Liver (tissue), 9 donors: Measurements from ENCODE around the gene INO80D. TPM values are rescaled to one million over a fixed set of nuclear protein-coding genes. Genes with fewer than 3 reads are reported as not detected.
"Not testable (repeated sequence)": the region's sequence is repeated elsewhere in the genome, so short reads cannot be mapped to it uniquely, and the experiment has no call there.

Experiments used
- DNase-seq: peaks from one replicate; pipeline ENCODE4 v3.0.0-alpha.2; 2017; ENCODE audit warnings: low spot score
- H3K27ac ChIP-seq, 2 donors: one replicate each; pipeline ENCODE4 v1.7.0; 2013; ENCODE audit warnings: inconsistent platforms in 2 of 2, low read length in 2 of 2, control low read depth in 1 of 2, low read depth in 1 of 2, mild to moderate bottlenecking in 1 of 2
- H3K27me3 ChIP-seq, 4 donors: one replicate each; pipeline versions ENCODE4 v1.6.1 to v1.7.0; 2013; ENCODE audit warnings: low read length in 3 of 4, inconsistent platforms in 1 of 4, mild to moderate bottlenecking in 1 of 4, moderate library complexity in 1 of 4; ENCODE audit not compliant: control insufficient read depth in 4 of 4, insufficient read depth in 4 of 4
- H3K36me3 ChIP-seq, 4 donors: one replicate each; pipeline versions ENCODE4 v1.6.1 to v1.7.0; 2013; ENCODE audit warnings: low read length in 3 of 4, mild to moderate bottlenecking in 3 of 4, low read depth in 1 of 4, moderate library complexity in 1 of 4; ENCODE audit not compliant: control insufficient read depth in 4 of 4, insufficient read depth in 3 of 4
- H3K4me1 ChIP-seq, 4 donors: one replicate each; pipeline versions ENCODE4 v1.6.1 to v1.7.0; 2013; ENCODE audit warnings: low read length in 3 of 4, mild to moderate bottlenecking in 3 of 4, moderate library complexity in 1 of 4; ENCODE audit not compliant: control insufficient read depth in 4 of 4, insufficient read depth in 4 of 4
- H3K4me3 ChIP-seq, 3 donors: one replicate each; pipeline versions ENCODE4 v1.6.1 to v1.7.0; 2013; ENCODE audit warnings: low read length in 3 of 3, control low read depth in 1 of 3, low read depth in 1 of 3, mild to moderate bottlenecking in 1 of 3
- H3K9ac ChIP-seq, 2 donors: one replicate each; pipeline ENCODE4 v1.7.0; 2013; ENCODE audit warnings: low read length in 2 of 2, mild to moderate bottlenecking in 2 of 2, moderate library complexity in 2 of 2, control low read depth in 1 of 2, low read depth in 1 of 2
- H3K9me3 ChIP-seq, 4 donors: one replicate each; pipeline versions ENCODE4 v1.6.1 to v1.7.0; 2013; ENCODE audit warnings: low read length in 3 of 4; ENCODE audit not compliant: control insufficient read depth in 4 of 4
- FOXA1 ChIP-seq: IDR thresholded peaks from 2 replicates; pipeline ENCODE4 v1.6.1; 2016; ENCODE audit warnings: antibody characterized with exemption
- FOXA2 ChIP-seq: IDR thresholded peaks from 2 replicates; pipeline ENCODE4 v1.6.1; 2016; ENCODE audit warnings: antibody characterized with exemption
- GABPA ChIP-seq, 2 donors: IDR thresholded peaks in 1 of 2; conservative IDR thresholded peaks in 1 of 2; 2 replicates each; pipeline ENCODE4 v1.6.1; 2016; ENCODE audit warnings: antibody characterized with exemption in 2 of 2, mild to moderate bottlenecking in 1 of 2, moderate library complexity in 1 of 2
- HNF4A ChIP-seq, 2 donors: conservative IDR thresholded peaks; 2 replicates each; pipeline ENCODE4 v1.6.1; 2016; ENCODE audit warnings: antibody characterized with exemption in 2 of 2, mild to moderate bottlenecking in 2 of 2
- HNF4G ChIP-seq: IDR thresholded peaks from 2 replicates; pipeline ENCODE4 v1.6.1; 2016; ENCODE audit warnings: antibody characterized with exemption
- NR2F2 ChIP-seq: IDR thresholded peaks from 2 replicates; pipeline ENCODE4 v1.6.1; 2016; ENCODE audit warnings: antibody characterized with exemption
- RAD21 ChIP-seq, 2 donors: IDR thresholded peaks; 2 replicates each; pipeline ENCODE4 v1.6.1; 2016; ENCODE audit warnings: antibody characterized with exemption in 2 of 2, mild to moderate bottlenecking in 2 of 2
- TAF1 ChIP-seq: conservative IDR thresholded peaks from 2 replicates; pipeline ENCODE4 v1.6.1; 2016; ENCODE audit warnings: antibody characterized with exemption, mild to moderate bottlenecking
- YY1 ChIP-seq: IDR thresholded peaks from 2 replicates; pipeline ENCODE4 v1.6.1; 2016; ENCODE audit warnings: antibody characterized with exemption, mild to moderate bottlenecking
- WGBS: extraction: QIAGEN DNeasy Blood & Tissue Kit; methylation state at CpG from one replicate; pipeline ENCODE4 v1.1.7; 2013; 5-methylcytosine and 5-hydroxymethylcytosine counted together
- polyA plus RNA-seq, 2 donors: library from polyadenylated mRNA; stranded (reverse) in 1 of 2; unstranded in 1 of 2; fragments of 200-250 nt in 1 of 2; fragments of >200 nt in 1 of 2; fragmentation: Nextera tagmentation in 1 of 2; extraction: Ambion mirVana in 1 of 2; gene quantifications; one replicate each; pipeline versions ENCODE4 v1.2.1 to v1.2.3, GENCODE V29; 2013 to 2015
- total RNA-seq, 2 donors: library from RNA; depleted of rRNA; stranded (reverse); fragments of >200 nt; gene quantifications; one replicate each; pipeline ENCODE4 v1.2.3, GENCODE V29; 2014
- TF ChIP-seq, protein P1 (sequence below): fragments of 150-350 bp; IDR thresholded peaks from 2 replicates; pipeline ENCODE4 v1.5.1; 2017; ENCODE audit warnings: improper control_type of control experiment, low read depth, low read length; ENCODE audit not compliant: missing input control
- TF ChIP-seq, protein P2 (sequence below): IDR thresholded peaks from 2 replicates; pipeline ENCODE4 v1.6.1; 2016; ENCODE audit warnings: antibody characterized with exemption
- TF ChIP-seq, protein P3 (sequence below): IDR thresholded peaks from 2 replicates; pipeline ENCODE4 v1.6.1; 2016; ENCODE audit warnings: antibody characterized with exemption
- donor health status: healthy.
- donor health status: healthy.
- donor health status: healthy.
- donor health status: healthy.
- donor health status: healthy.

Gene INO80D
- total and polyA plus RNA-seq, 4 donors, result 0.76 to 10.3 (median 5.4) TPM

DNA sequence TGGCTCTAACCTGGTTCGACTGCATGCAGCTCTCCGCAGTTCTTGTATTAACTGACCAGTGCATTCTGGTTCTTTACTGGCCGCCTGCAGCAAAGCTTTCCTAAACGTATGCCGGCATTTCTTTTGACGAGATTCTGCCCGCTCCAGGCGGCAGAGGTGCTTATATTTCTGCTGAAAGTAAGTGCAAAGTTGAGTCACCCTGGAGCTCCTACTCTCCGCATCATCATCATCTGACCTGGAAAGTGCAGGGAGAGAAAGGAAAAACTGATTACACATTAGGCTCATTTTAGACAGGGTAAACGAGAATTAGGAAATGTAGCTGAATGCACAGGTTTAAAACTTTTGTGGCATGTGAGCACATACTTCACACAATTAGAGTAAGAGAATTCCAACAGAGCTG, 57.9 kb downstream of the INO80D start:
- no peaks in the 10 kb centered on the region for H3K27me3 ChIP-seq
- WGBS, result 97% methylated on average over 10 of the region's 10 CpGs

DNA sequence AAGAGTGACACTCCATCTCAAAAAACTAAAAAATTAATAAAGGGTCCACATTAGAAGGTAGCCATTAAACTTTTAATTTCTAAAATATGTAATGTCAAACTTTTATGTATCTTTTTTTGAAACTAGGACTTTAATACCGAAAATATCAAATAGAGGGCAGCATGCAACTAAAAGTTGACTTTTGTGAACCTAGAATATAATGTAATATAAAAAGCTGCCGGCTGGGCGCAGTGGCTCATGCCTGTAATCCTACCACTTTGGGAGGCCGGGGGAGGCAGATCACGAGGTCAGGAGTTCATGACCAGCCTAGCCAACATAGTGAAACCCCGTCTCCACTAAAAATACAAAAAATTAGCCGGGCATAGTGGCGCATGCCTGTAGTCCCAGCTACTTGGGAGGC, 62.8 kb downstream of the INO80D start:
- Histone ChIP-seq H3K9ac (no peak overlapping the region), H3K27ac (no peak overlapping the region), H3K36me3 (peaks cover 1 to 16% (median 14%) of the 10 kb centered on the region in 4 donors), H3K27me3 (no peaks in the 10 kb centered on the region), H3K4me1 (no peaks in the 10 kb centered on the region), H3K9me3 (no peaks in the 10 kb centered on the region), H3K4me3 (no peak overlapping the region)
- 77% methylated on average over 8 of the region's 8 CpGs for WGBS
- TF ChIP-seq HNF4G (no peak), NR2F2 (no peak), FOXA1 (no peak), TAF1 (no peak), RAD21 (IDR thresholded peaks at IDR 0.05) (peak; percentile 34 to 41), YY1 (no peak), FOXA2 (no peak)
- TF ChIP-seq, protein P1, sequence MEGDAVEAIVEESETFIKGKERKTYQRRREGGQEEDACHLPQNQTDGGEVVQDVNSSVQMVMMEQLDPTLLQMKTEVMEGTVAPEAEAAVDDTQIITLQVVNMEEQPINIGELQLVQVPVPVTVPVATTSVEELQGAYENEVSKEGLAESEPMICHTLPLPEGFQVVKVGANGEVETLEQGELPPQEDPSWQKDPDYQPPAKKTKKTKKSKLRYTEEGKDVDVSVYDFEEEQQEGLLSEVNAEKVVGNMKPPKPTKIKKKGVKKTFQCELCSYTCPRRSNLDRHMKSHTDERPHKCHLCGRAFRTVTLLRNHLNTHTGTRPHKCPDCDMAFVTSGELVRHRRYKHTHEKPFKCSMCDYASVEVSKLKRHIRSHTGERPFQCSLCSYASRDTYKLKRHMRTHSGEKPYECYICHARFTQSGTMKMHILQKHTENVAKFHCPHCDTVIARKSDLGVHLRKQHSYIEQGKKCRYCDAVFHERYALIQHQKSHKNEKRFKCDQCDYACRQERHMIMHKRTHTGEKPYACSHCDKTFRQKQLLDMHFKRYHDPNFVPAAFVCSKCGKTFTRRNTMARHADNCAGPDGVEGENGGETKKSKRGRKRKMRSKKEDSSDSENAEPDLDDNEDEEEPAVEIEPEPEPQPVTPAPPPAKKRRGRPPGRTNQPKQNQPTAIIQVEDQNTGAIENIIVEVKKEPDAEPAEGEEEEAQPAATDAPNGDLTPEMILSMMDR, result peak; percentile 19
- no peak for DNase-seq

More for the DNA sequence above, 57.9 kb downstream of the INO80D start:
- H3K9ac ChIP-seq, result no peak overlapping the region
- TF ChIP-seq, protein P2, sequence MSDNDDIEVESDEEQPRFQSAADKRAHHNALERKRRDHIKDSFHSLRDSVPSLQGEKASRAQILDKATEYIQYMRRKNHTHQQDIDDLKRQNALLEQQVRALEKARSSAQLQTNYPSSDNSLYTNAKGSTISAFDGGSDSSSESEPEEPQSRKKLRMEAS, result no peak
- TF ChIP-seq, protein P3, sequence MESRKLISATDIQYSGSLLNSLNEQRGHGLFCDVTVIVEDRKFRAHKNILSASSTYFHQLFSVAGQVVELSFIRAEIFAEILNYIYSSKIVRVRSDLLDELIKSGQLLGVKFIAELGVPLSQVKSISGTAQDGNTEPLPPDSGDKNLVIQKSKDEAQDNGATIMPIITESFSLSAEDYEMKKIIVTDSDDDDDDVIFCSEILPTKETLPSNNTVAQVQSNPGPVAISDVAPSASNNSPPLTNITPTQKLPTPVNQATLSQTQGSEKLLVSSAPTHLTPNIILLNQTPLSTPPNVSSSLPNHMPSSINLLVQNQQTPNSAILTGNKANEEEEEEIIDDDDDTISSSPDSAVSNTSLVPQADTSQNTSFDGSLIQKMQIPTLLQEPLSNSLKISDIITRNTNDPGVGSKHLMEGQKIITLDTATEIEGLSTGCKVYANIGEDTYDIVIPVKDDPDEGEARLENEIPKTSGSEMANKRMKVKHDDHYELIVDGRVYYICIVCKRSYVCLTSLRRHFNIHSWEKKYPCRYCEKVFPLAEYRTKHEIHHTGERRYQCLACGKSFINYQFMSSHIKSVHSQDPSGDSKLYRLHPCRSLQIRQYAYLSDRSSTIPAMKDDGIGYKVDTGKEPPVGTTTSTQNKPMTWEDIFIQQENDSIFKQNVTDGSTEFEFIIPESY, result no peak
- TF ChIP-seq HNF4A (conservative IDR thresholded peaks at IDR 0.05) (no peak), FOXA2 (no peak), RAD21 (IDR thresholded peaks at IDR 0.05) (no peak)
- no peaks in the 10 kb centered on the region for H3K9me3 ChIP-seq
- no peak overlapping the region for H3K4me3 ChIP-seq
- H3K4me1 ChIP-seq, result peaks cover 3 to 12% (median 8%) of the 10 kb centered on the region in 4 donors
- H3K36me3 ChIP-seq, result peaks cover 1 to 11% (median 6%) of the 10 kb centered on the region in 4 donors
- no peak overlapping the region for H3K27ac ChIP-seq
- no peak for DNase-seq

DNA sequence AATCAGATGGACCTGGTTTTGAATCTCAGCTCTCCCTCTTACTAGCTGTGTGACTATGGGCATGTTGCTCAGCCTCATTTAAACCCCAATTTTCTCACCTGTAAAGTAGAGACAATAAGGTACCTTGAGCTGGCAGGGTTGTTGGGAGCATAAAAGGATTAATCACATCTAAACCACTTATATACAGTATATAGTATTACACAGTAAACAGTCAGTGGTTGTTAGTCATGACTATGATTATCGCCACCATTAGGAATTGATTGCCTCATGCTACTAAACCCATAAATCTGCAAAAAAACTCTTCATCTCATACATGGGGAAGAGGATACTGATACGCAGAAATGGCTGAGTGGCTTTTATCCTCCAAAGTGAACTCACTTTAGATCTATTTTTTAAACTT, 65.8 kb downstream of the INO80D start:
- Histone ChIP-seq H3K36me3 (peaks cover 0 to 14% (median 10%) of the 10 kb centered on the region in 4 donors), H3K27me3 (no peaks in the 10 kb centered on the region), H3K9me3 (no peaks in the 10 kb centered on the region), H3K4me1 (peaks cover 2 to 5% (median 3%) of the 10 kb centered on the region in 4 donors), H3K9ac (no peak overlapping the region), H3K27ac (no peak overlapping the region), H3K4me3 (no peak overlapping the region)
- DNase-seq, result no peak
- 98% methylated on average over 2 of the region's 2 CpGs for WGBS
- TF ChIP-seq NR2F2 (no peak), GABPA (IDR thresholded peaks at IDR 0.05 in 1 of 2, conservative IDR thresholded peaks at IDR 0.05 in 1 of 2) (no peak), HNF4A (conservative IDR thresholded peaks at IDR 0.05) (no peak)
- TF ChIP-seq, protein P2, result no peak
- TF ChIP-seq, protein P1, result no peak

DNA sequence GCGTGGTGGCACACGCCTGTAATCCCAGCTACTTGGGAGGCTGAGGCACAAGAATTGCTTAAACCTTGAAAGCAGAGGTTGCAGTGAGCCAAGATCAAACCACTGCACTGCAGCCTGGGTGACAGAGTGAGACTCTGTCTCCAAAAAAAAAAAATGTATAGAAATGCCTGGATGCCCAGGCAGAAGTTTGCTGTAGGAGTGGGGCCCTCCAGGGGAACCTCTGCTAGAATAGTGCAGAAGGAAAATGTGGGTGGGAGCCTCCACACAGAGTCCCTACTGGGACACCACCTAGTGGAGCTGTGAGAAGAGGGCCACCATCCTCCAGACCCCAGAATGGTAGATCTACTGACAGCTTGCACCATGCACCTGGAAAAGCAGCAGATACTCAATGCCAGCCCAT, 70.2 kb downstream of the INO80D start:
- not testable (repeated sequence) for H3K27ac ChIP-seq, DNase-seq, H3K9ac ChIP-seq, H3K4me1 ChIP-seq, H3K4me3 ChIP-seq, H3K27me3 ChIP-seq, H3K9me3 ChIP-seq
- H3K36me3 ChIP-seq, result peaks cover 0 to 15% (median 13%) of the 10 kb centered on the region in 4 donors
- WGBS, result over 99% methylated on average over 2 of the region's 2 CpGs
